B cell (primary cell): ENCODE results near the gene POLN. TPM values are rescaled to one million over a fixed set of nuclear protein-coding genes. Genes with fewer than 3 reads are reported as not detected.

Experiments used
- ATAC-seq: fragments of 200-7000 bp; cut with Tn5 transposase; one replicate; pipeline ENCODE4 v1.10.0; 2021; ENCODE audit warnings: low read depth, mild to moderate bottlenecking, moderate number of reproducible peaks, moderate library complexity
- CTCF ChIA-PET: fragments of 350-600 bp; sonication (Branson Sonifier 250); formaldehyde crosslinking; loops from one replicate; lab custom pipeline; 2021; ENCODE audit warnings: antibody characterized with exemption, inconsistent platforms; lab: Charles Lee
- POLR2A ChIA-PET: fragments of 350-600 bp; sonication (Branson Sonifier 250); formaldehyde crosslinking; loops from one replicate; lab custom pipeline; 2021; ENCODE audit warnings: antibody characterized with exemption; lab: Charles Lee
- DNase-seq: peaks from one replicate; pipeline ENCODE4 v3.0.0; 2013
- H2AFZ ChIP-seq: 2 replicates; pipeline ENCODE4 v1.6.1; 2012; ENCODE audit warnings: mild to moderate bottlenecking, low read depth, low read length; ENCODE audit not compliant: insufficient read depth, poor library complexity, severe bottlenecking
- H3K27ac ChIP-seq, 2 donors: 1 replicate in 1 of 2; 2 replicates in 1 of 2; pipeline ENCODE4 v1.5.1; 2012 to 2013; ENCODE audit warnings: low read length in 2 of 2, mild to moderate bottlenecking in 2 of 2, moderate library complexity in 1 of 2
- H3K27me3 ChIP-seq, 4 experiments: fragments of 200-600 bp in 1 of 4; sonication (generic) in 1 of 4; replicated peaks in 1 of 4; 1 replicate in 2 of 4; 2 replicates in 2 of 4; pipeline versions ENCODE4 v1.6.1 to v1.7.0; 2013 to 2016; ENCODE audit warnings: low read length in 3 of 4, mild to moderate bottlenecking in 2 of 4, mixed read lengths in 1 of 4, moderate library complexity in 1 of 4; ENCODE audit not compliant: insufficient read depth in 4 of 4, control insufficient read depth in 3 of 4; ENCODE audit errors: control extremely low read depth in 1 of 4
- H3K36me3 ChIP-seq, 2 experiments: replicated peaks in 1 of 2; 1 replicate in 1 of 2; 2 replicates in 1 of 2; pipeline versions ENCODE4 v1.6.1 to v1.7.1; 2013; ENCODE audit warnings: low read length in 1 of 2; ENCODE audit not compliant: insufficient read depth in 2 of 2, control insufficient read depth in 1 of 2; ENCODE audit errors: control extremely low read depth in 1 of 2, extremely low read depth in 1 of 2
- H3K4me1 ChIP-seq, 2 donors: fragments of 200-600 bp in 1 of 2; sonication (generic) in 1 of 2; 1 replicate in 1 of 2; 2 replicates in 1 of 2; pipeline versions ENCODE4 v1.5.1 to v1.6.1; 2013 to 2017; ENCODE audit warnings: low read length in 2 of 2; ENCODE audit not compliant: control insufficient read depth in 2 of 2, insufficient read depth in 2 of 2
- H3K4me2 ChIP-seq: replicated peaks from 2 replicates; pipeline ENCODE3; 2012; ENCODE audit warnings: mild to moderate bottlenecking, low read depth, low read length; ENCODE audit not compliant: poor library complexity, severe bottlenecking
- H3K4me3 ChIP-seq, 5 experiments: fragments of 200-600 bp in 1 of 5; sonication (generic) in 1 of 5; 1 replicate in 3 of 5; 2 replicates in 2 of 5; pipeline versions ENCODE4 v1.5.1 to v1.7.0; 2011 to 2016; ENCODE audit warnings: low read length in 4 of 5, mild to moderate bottlenecking in 4 of 5, low read depth in 2 of 5, control low read depth in 1 of 5, moderate library complexity in 1 of 5; ENCODE audit not compliant: insufficient read depth in 1 of 5; ENCODE audit errors: control extremely low read depth in 1 of 5, extremely low read depth in 1 of 5
- H3K79me2 ChIP-seq: fragments of 200-600 bp; sonication (generic); one replicate; pipeline ENCODE4 v1.6.0; 2016; ENCODE audit warnings: low read length; ENCODE audit not compliant: control insufficient read depth, insufficient read depth
- H3K9ac ChIP-seq: fragments of 200-600 bp; sonication (generic); 2 replicates; pipeline ENCODE4 v1.6.1; 2017; ENCODE audit warnings: mild to moderate bottlenecking, low read length, moderate library complexity
- H3K9me3 ChIP-seq, 3 donors: one replicate each; pipeline versions ENCODE4 v1.6.1 to v1.7.1; 2013; ENCODE audit warnings: low read length in 2 of 3; ENCODE audit not compliant: control insufficient read depth in 2 of 3, insufficient read depth in 1 of 3; ENCODE audit errors: control extremely low read depth in 1 of 3
- H4K20me1 ChIP-seq: 2 replicates; pipeline ENCODE4 v1.6.0; 2012; ENCODE audit warnings: mild to moderate bottlenecking, low read length; ENCODE audit not compliant: insufficient read depth, control insufficient read depth, poor library complexity, severe bottlenecking
- H3K27ac Mint-ChIP-seq: one replicate; pipeline ENCODE4 v1.8.0; 2021; ENCODE audit warnings: mixed read lengths
- H3K27me3 Mint-ChIP-seq: one replicate; pipeline ENCODE4 v1.8.0; 2021; ENCODE audit warnings: mixed read lengths
- H3K4me1 Mint-ChIP-seq: one replicate; pipeline ENCODE4 v1.8.0; 2021; ENCODE audit warnings: mixed read lengths
- H3K4me3 Mint-ChIP-seq: one replicate; pipeline ENCODE4 v1.8.0; 2021; ENCODE audit warnings: mixed read lengths
- H3K9me3 Mint-ChIP-seq: one replicate; pipeline ENCODE4 v1.8.0; 2022; ENCODE audit warnings: mixed read lengths; ENCODE audit not compliant: insufficient read depth
- CTCF ChIP-seq: fragments of 200-600 bp; IDR thresholded peaks from one replicate; pipeline ENCODE4 v1.8.0; 2022; ENCODE audit warnings: antibody characterized with exemption, mild to moderate bottlenecking
- EZH2 ChIP-seq: IDR thresholded peaks from 2 replicates; pipeline ENCODE4 v1.6.1; 2012; ENCODE audit warnings: borderline replicate concordance, low read depth, mild to moderate bottlenecking, moderate library complexity, low read length; ENCODE audit not compliant: insufficient read depth, poor library complexity, severe bottlenecking
- WGBS: methylation state at CpG from one replicate; pipeline ENCODE4 v1.1.5; 2013; ENCODE audit warnings: missing lambda C conversion rate; ENCODE audit not compliant: insufficient coverage; 5-methylcytosine and 5-hydroxymethylcytosine counted together
- intact Hi-C: fragments of 100-400 bp; cut with micrococcal nuclease; formaldehyde crosslinking; loops from one replicate; pipeline ENCODE4 v1.10.0; 2022
- polyA plus RNA-seq: library from polyadenylated mRNA; depleted of rRNA; stranded (reverse); fragments of >200 nt; gene quantifications from 2 replicates; pipeline ENCODE4 v1.2.3, GENCODE V29; 2012
- total RNA-seq, 2 donors: library from RNA; stranded (reverse); fragments of 120-200 nt in 1 of 2; gene quantifications; 1 replicate in 1 of 2; 2 replicates in 1 of 2; pipeline versions ENCODE4 v1.2.3 to v1.2.4, GENCODE V29; 2013 to 2022

Gene POLN
- total and polyA plus RNA-seq, 2 donors (not counting 1 experiment from before 2014, with no cell fraction given): 0.73 to 1.5 TPM

- ChIA-PET CTCF (no interaction called here), POLR2A (interaction anchor here (0.6 kb wide), 1 partner anchor 140 kb away, joined by 3 read pairs; the partner anchor contains the start of genes HAUS3 and POLN)
- Mint-ChIP-seq H3K27ac (peak overlapping the region; percentile 38), H3K9me3 (peaks cover 11% of the 10 kb centered on the region), H3K4me3 (no peak overlapping the region), H3K27me3 (peaks cover 24% of the 10 kb centered on the region), H3K4me1 (peaks cover 7% of the 10 kb centered on the region)
- Histone ChIP-seq H3K4me3 (no peak overlapping the region), H3K4me1 (no peaks in the 10 kb centered on the region), H3K9ac (no peak overlapping the region), H3K79me2 (no peaks in the 10 kb centered on the region), H2AFZ (no peak overlapping the region), H3K9me3 (peaks cover 1 to 31% (median 28%) of the 10 kb centered on the region in 3 donors), H3K4me2 (no peak overlapping the region), H3K27me3 (peaks cover 0 to 43% (median 22%) of the 10 kb centered on the region in 4 experiments), H4K20me1 (no peaks in the 10 kb centered on the region), H3K27ac (no peak overlapping the region), H3K36me3 (no peaks in the 10 kb centered on the region)
- WGBS: 81% methylated on average over 4 of the region's 4 CpGs
- ATAC-seq (no peak), DNase-seq (no peak)
- intact Hi-C loops: no loop called here
- TF ChIP-seq CTCF: no peak
Observed at GRCh38 chr4:2102045-2102883, 139.7 kb downstream of the POLN start.

GRCh38 chr4:2101346-2102044 is 140.4 kb downstream of the POLN start:
- Mint-ChIP-seq H3K27ac (no peak overlapping the region), H3K4me1 (peaks cover 7% of the 10 kb centered on the region), H3K4me3 (no peak overlapping the region), H3K27me3 (peaks cover 30% of the 10 kb centered on the region), H3K9me3 (peaks cover 17% of the 10 kb centered on the region)
- ChIA-PET POLR2A (interaction anchor here (0.6 kb wide), 1 partner anchor 140 kb away, joined by 3 read pairs; the partner anchor contains the start of genes HAUS3 and POLN), CTCF (no interaction called here)
- Histone ChIP-seq H3K27ac (no peak overlapping the region), H3K9ac (no peak overlapping the region), H3K79me2 (no peaks in the 10 kb centered on the region), H3K9me3 (peaks cover 1 to 37% (median 36%) of the 10 kb centered on the region in 3 donors), H3K4me1 (no peaks in the 10 kb centered on the region), H4K20me1 (no peaks in the 10 kb centered on the region), H3K4me3 (no peak overlapping the region), H3K4me2 (no peak overlapping the region), H2AFZ (no peak overlapping the region), H3K36me3 (no peaks in the 10 kb centered on the region), H3K27me3 (peaks cover 0 to 41% (median 20%) of the 10 kb centered on the region in 4 experiments)
- TF ChIP-seq EZH2 (no peak), CTCF (no peak)
- ATAC-seq: no peak
- intact Hi-C loops: no loop called here
- 92% methylated on average over 4 of the region's 7 CpGs for WGBS
- no peak for DNase-seq
